Measurements from ENCODE around the gene SETD4. TPM values are rescaled to one million over a fixed set of nuclear protein-coding genes. Genes with fewer than 3 reads are reported as not detected.
"Not testable (repeated sequence)": the region's sequence is repeated elsewhere in the genome, so short reads cannot be mapped to it uniquely, and the experiment has no call there.

The SETD4 gene
- total RNA-seq, 1 experiment from 2014 or later = 15.6 TPM

DNA sequence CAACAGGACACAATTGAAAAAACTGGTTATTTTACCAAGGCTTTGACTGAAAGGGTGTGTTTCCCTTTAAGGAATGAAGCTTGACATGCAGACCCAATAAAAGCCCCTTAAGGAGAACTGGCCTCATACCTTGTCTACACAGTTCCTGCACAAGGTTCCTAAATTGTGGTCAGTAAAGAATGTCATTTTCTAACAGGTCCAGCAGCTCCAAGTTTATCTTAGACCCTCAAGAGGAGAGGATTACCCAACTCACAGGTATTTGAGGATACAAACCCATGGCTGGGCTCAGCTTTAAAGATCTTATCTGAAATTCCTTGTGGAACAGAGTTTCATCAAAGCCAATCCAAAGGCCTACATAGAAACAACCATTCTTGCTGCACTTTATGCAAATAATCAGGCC lies 43.1 kb upstream of the SETD4 start:
- ChIA-PET CTCF (no interaction called here), POLR2A (no interaction called here)
- Histone ChIP-seq H3K9me3 (ENCODE audit: control insufficient read depth, insufficient read depth, low read depth, low read length) (no peaks in the 10 kb centered on the region), H3K27ac (ENCODE audit: low read length) (no peak overlapping the region), H3K27me3 (ENCODE audit: control insufficient read depth, insufficient read depth, low read length) (no peaks in the 10 kb centered on the region), H3K4me3 (ENCODE audit: low read depth in 2 of 2, low read length in 2 of 2) (no peak overlapping the region), H3K4me1 (ENCODE audit: control insufficient read depth, insufficient read depth, low read length) (no peaks in the 10 kb centered on the region), H3K36me3 (ENCODE audit: control insufficient read depth, insufficient read depth, low read length) (no peaks in the 10 kb centered on the region)
- BruUV-seq (replicated peaks) = no TSS peak
- ATAC-seq (no peak), DNase-seq (ENCODE audit: low read depth, low spot score) (no peak)
- in situ Hi-C loops (cut with HindIII; ENCODE audit: low pct_unique_long_range_greater_than_20kb, low sequenced_read_pairs) = no loop called here
- intact Hi-C loops (cut with micrococcal nuclease; ENCODE audit: unreplicated experiment) = no loop called here
- no peak for TF ChIP-seq SIN3A (IDR thresholded peaks at IDR 0.05; ENCODE audit: borderline replicate concordance, insufficient read depth, low read depth, low read length)
- TF ChIP-seq, protein P1, sequence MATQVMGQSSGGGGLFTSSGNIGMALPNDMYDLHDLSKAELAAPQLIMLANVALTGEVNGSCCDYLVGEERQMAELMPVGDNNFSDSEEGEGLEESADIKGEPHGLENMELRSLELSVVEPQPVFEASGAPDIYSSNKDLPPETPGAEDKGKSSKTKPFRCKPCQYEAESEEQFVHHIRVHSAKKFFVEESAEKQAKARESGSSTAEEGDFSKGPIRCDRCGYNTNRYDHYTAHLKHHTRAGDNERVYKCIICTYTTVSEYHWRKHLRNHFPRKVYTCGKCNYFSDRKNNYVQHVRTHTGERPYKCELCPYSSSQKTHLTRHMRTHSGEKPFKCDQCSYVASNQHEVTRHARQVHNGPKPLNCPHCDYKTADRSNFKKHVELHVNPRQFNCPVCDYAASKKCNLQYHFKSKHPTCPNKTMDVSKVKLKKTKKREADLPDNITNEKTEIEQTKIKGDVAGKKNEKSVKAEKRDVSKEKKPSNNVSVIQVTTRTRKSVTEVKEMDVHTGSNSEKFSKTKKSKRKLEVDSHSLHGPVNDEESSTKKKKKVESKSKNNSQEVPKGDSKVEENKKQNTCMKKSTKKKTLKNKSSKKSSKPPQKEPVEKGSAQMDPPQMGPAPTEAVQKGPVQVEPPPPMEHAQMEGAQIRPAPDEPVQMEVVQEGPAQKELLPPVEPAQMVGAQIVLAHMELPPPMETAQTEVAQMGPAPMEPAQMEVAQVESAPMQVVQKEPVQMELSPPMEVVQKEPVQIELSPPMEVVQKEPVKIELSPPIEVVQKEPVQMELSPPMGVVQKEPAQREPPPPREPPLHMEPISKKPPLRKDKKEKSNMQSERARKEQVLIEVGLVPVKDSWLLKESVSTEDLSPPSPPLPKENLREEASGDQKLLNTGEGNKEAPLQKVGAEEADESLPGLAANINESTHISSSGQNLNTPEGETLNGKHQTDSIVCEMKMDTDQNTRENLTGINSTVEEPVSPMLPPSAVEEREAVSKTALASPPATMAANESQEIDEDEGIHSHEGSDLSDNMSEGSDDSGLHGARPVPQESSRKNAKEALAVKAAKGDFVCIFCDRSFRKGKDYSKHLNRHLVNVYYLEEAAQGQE (IDR thresholded peaks at IDR 0.05; ENCODE audit: insufficient read depth in 1 of 2, low read depth in 2 of 2, low read length in 1 of 2) = no peak
- no peak for TF ChIP-seq TCF7L2 (IDR thresholded peaks at IDR 0.05; ENCODE audit: low read depth, low read length)
- TF ChIP-seq POLR2AphosphoS5 (IDR thresholded peaks at IDR 0.05; ENCODE audit: low read depth, low read length) = no peak
- TF ChIP-seq CTCF (IDR thresholded peaks at IDR 0.05) = no peak

DNA sequence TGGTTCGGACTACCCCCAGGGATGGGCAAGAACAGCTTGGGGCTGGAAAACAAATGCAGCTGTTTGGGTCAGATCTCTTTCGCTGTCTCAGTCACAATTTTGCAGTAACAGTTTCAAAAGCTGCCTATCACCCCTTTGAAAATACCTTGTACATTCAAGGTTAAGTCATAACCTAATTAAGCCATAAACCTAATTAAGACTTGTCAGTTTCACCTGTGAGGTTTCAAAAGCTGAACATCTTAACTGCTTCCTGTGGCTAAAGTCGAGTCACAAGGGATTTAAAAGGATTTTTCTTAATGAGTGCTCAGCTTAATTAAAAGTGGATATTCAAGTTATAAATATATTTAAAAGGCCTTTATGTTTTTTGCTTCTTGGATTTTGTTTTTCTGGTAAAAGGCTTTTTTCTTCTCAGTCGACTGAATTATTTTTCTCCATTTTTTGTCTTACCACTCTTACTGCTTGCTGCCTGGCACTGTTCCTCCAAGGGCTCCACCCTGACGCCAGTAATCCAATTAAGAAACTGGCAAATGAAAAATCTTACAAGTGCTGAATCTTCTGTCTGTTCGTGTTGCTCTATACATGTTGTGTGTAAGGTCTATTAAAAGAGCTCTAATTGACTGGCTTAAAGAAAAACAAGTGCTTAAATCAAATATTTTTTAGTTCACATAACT lies 40.8 kb upstream of the SETD4 start:
- TF ChIP-seq TCF7L2 (IDR thresholded peaks at IDR 0.05; ENCODE audit: low read depth, low read length) = no peak
- no peak for TF ChIP-seq SIN3A (IDR thresholded peaks at IDR 0.05; ENCODE audit: borderline replicate concordance, insufficient read depth, low read depth, low read length)
- TF ChIP-seq POLR2AphosphoS5 (IDR thresholded peaks at IDR 0.05; ENCODE audit: low read depth, low read length) = no peak
- no peak for TF ChIP-seq CTCF (IDR thresholded peaks at IDR 0.05)
- TF ChIP-seq, protein P1 (IDR thresholded peaks at IDR 0.05; ENCODE audit: insufficient read depth in 1 of 2, low read depth in 2 of 2, low read length in 1 of 2) = no peak
- CTCF ChIA-PET = no interaction called here
- DNase-seq (ENCODE audit: low read depth, low spot score) (no peak), ATAC-seq (no peak)
- Histone ChIP-seq H3K36me3 (ENCODE audit: control insufficient read depth, insufficient read depth, low read length) (no peaks in the 10 kb centered on the region), H3K4me1 (ENCODE audit: control insufficient read depth, insufficient read depth, low read length) (no peaks in the 10 kb centered on the region), H3K27ac (ENCODE audit: low read length) (no peak overlapping the region), H3K9me3 (ENCODE audit: control insufficient read depth, insufficient read depth, low read depth, low read length) (no peaks in the 10 kb centered on the region), H3K27me3 (ENCODE audit: control insufficient read depth, insufficient read depth, low read length) (no peaks in the 10 kb centered on the region), H3K4me3 (ENCODE audit: low read depth in 2 of 2, low read length in 2 of 2) (no peak overlapping the region)
- in situ Hi-C loops (cut with HindIII; ENCODE audit: low pct_unique_long_range_greater_than_20kb, low sequenced_read_pairs) (no loop called here), intact Hi-C loops (cut with micrococcal nuclease; ENCODE audit: unreplicated experiment) (no loop called here)
- no TSS peak for BruUV-seq (replicated peaks)
- POLR2A ChIA-PET = no interaction called here

GRCh38 chr21:36099695-36100211 lies 39.4 kb upstream of the SETD4 start:
- ATAC-seq = not testable (repeated sequence)

More at GRCh38 chr21:36099695-36100211, 39.4 kb upstream of the SETD4 start:
- BruUV-seq (replicated peaks); H3K27me3 ChIP-seq (ENCODE audit: control insufficient read depth, insufficient read depth, low read length); POLR2A ChIA-PET; H3K9me3 ChIP-seq (ENCODE audit: control insufficient read depth, insufficient read depth, low read depth, low read length); H3K27ac ChIP-seq (ENCODE audit: low read length); DNase-seq (ENCODE audit: low read depth, low spot score); H3K4me1 ChIP-seq (ENCODE audit: control insufficient read depth, insufficient read depth, low read length); intact Hi-C loops (cut with micrococcal nuclease; ENCODE audit: unreplicated experiment); in situ Hi-C loops (cut with HindIII; ENCODE audit: low pct_unique_long_range_greater_than_20kb, low sequenced_read_pairs); CTCF ChIA-PET; H3K4me3 ChIP-seq (ENCODE audit: low read depth in 2 of 2, low read length in 2 of 2); H3K36me3 ChIP-seq (ENCODE audit: control insufficient read depth, insufficient read depth, low read length): not testable (repeated sequence)
